Measurements from ENCODE around the gene GMPPA. TPM values are rescaled to one million over a fixed set of nuclear protein-coding genes. Genes with fewer than 3 reads are reported as not detected.

Gene GMPPA
- polyA plus RNA-seq, 1 donor (not counting 4 experiments of a cell fraction or from before 2014, with no cell fraction given), result 50.6 TPM

DNA sequence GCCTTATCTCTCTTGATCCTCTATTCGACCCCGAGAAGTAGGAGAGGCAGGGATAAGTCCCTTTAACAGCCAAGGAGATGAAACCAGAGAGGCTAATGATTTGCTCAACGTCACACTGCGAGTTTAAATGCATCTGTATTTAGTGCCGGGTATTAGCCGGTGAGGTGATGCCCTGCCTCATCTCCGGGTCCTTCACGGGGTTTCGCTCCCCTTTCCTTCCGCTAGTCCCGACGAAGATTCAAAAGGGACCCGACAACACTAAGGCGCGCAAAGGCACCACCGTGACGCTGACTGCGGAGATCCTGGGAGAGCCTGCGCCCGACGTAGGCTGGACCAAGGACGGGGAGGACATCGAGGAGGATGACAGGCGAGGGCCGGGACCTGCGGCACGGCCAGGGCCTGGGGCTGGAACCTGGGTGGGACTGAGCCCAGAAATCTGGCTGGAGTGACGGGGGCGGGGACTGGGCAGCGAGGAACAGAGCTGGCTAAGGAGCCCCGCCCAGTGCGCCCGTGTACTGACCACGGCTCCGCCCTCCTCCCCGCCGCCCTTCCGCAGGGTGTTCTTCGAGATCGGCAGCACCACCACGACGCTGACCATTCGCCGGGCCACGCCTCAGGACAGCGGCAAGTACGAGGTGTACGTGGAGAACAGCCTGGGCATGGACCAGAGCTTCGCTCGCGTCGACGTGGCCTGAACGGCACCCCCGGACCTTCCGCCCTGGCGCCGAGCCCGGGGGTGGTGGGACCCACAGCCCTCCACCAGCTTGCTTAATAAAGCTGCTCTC lies 1.0 kb upstream of the GMPPA start:
- Histone ChIP-seq H3K36me3 (ENCODE audit: control insufficient read depth in 2 of 2, extremely low read depth in 1 of 2, insufficient read depth in 2 of 2, low read length in 2 of 2) (no peaks in the 10 kb centered on the region), H3K27ac (ENCODE audit: control insufficient read depth, insufficient read depth, low read length) (no peak overlapping the region), H3K27me3 (ENCODE audit: control insufficient read depth, extremely low read depth, insufficient read depth, low read length) (peaks cover 50% of the 10 kb centered on the region), H4K20me1 (ENCODE audit: control insufficient read depth, extremely low read depth, insufficient read depth, low read length) (peaks cover 3% of the 10 kb centered on the region), H3K9me1 (ENCODE audit: control insufficient read depth, extremely low read depth, insufficient read depth, low read length) (no peaks in the 10 kb centered on the region), H3K9ac (ENCODE audit: control insufficient read depth, extremely low read depth, insufficient read depth, low read length) (peak overlapping the region; percentile 89), H2AFZ (ENCODE audit: control insufficient read depth, low read length) (peak overlapping the region; percentile 85), H3K4me2 (ENCODE audit: control insufficient read depth, extremely low read depth, insufficient read depth, low read depth, low read length) (peak overlapping the region; percentile 98), H3K79me2 (ENCODE audit: control insufficient read depth, insufficient read depth, low read length) (peaks cover 7% of the 10 kb centered on the region), H3K4me3 (ENCODE audit: control insufficient read depth in 2 of 3, extremely low read depth in 1 of 3, insufficient read depth in 2 of 3, low read depth in 1 of 3, low read length in 3 of 3) (peak overlapping the region; percentile 62 to 83 (median 80)), H3K9me3 (ENCODE audit: control insufficient read depth, low read depth, low read length) (no peaks in the 10 kb centered on the region), H3K4me1 (ENCODE audit: control insufficient read depth, extremely low read depth, insufficient read depth, low read length) (peaks cover 15% of the 10 kb centered on the region)
- DNase-seq (ENCODE audit: low read depth, low spot score), result no peak
- TF ChIP-seq, protein P1, sequence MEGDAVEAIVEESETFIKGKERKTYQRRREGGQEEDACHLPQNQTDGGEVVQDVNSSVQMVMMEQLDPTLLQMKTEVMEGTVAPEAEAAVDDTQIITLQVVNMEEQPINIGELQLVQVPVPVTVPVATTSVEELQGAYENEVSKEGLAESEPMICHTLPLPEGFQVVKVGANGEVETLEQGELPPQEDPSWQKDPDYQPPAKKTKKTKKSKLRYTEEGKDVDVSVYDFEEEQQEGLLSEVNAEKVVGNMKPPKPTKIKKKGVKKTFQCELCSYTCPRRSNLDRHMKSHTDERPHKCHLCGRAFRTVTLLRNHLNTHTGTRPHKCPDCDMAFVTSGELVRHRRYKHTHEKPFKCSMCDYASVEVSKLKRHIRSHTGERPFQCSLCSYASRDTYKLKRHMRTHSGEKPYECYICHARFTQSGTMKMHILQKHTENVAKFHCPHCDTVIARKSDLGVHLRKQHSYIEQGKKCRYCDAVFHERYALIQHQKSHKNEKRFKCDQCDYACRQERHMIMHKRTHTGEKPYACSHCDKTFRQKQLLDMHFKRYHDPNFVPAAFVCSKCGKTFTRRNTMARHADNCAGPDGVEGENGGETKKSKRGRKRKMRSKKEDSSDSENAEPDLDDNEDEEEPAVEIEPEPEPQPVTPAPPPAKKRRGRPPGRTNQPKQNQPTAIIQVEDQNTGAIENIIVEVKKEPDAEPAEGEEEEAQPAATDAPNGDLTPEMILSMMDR (optimal IDR thresholded peaks at IDR 0.05 in 1 of 3, IDR thresholded peaks at IDR 0.05 in 1 of 3, conservative IDR thresholded peaks at IDR 0.05 in 1 of 3; ENCODE audit: extremely low read depth in 1 of 3, insufficient read depth in 2 of 3, low read length in 3 of 3), result no peak
- peak; percentile 81 for TF ChIP-seq EZH2 (IDR thresholded peaks at IDR 0.05; ENCODE audit: low read length)
- no peak for FAIRE-seq
- dilution Hi-C loops (cut with MboI; ENCODE audit: extremely low pct_ligation_motif_present, low sequenced_read_pairs), result no loop called here

DNA sequence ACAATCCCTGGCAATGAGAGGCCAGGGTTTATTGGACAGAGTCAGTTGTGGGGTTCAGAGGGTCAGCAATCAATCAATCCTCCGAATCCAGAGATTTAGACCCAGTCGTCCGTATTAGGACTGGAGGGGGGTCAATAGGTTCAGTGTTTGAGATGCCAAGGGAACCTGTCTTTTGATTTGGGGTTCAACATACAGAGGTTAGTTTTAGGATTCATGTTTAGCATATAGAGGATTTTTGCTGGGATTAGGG lies 292 bp downstream of the GMPPA start:
- no peak for FAIRE-seq

More for the DNA sequence above, 292 bp downstream of the GMPPA start:
- Histone ChIP-seq H3K79me2 (ENCODE audit: control insufficient read depth, insufficient read depth, low read length) (peaks cover 7% of the 10 kb centered on the region), H3K9me3 (ENCODE audit: control insufficient read depth, low read depth, low read length) (no peaks in the 10 kb centered on the region), H3K27ac (ENCODE audit: control insufficient read depth, insufficient read depth, low read length) (peak overlapping the region; percentile 79), H3K4me1 (ENCODE audit: control insufficient read depth, extremely low read depth, insufficient read depth, low read length) (peaks cover 15% of the 10 kb centered on the region), H2AFZ (ENCODE audit: control insufficient read depth, low read length) (peak overlapping the region; percentile 70), H3K4me2 (ENCODE audit: control insufficient read depth, extremely low read depth, insufficient read depth, low read depth, low read length) (peak overlapping the region; percentile 98), H3K9me1 (ENCODE audit: control insufficient read depth, extremely low read depth, insufficient read depth, low read length) (no peaks in the 10 kb centered on the region), H3K9ac (ENCODE audit: control insufficient read depth, extremely low read depth, insufficient read depth, low read length) (peak overlapping the region; percentile 89), H3K27me3 (ENCODE audit: control insufficient read depth, extremely low read depth, insufficient read depth, low read length) (peaks cover 44% of the 10 kb centered on the region), H3K4me3 (ENCODE audit: control insufficient read depth in 2 of 3, extremely low read depth in 1 of 3, insufficient read depth in 2 of 3, low read depth in 1 of 3, low read length in 3 of 3) (peak overlapping the region; percentile 62 to 83 (median 80)), H3K36me3 (ENCODE audit: control insufficient read depth in 2 of 2, extremely low read depth in 1 of 2, insufficient read depth in 2 of 2, low read length in 2 of 2) (peaks cover 0 to 3% of the 10 kb centered on the region in 2 experiments), H4K20me1 (ENCODE audit: control insufficient read depth, extremely low read depth, insufficient read depth, low read length) (peaks cover 3% of the 10 kb centered on the region)
- dilution Hi-C loops (cut with MboI; ENCODE audit: extremely low pct_ligation_motif_present, low sequenced_read_pairs), result no loop called here
- TF ChIP-seq, protein P1 (optimal IDR thresholded peaks at IDR 0.05 in 1 of 3, IDR thresholded peaks at IDR 0.05 in 1 of 3, conservative IDR thresholded peaks at IDR 0.05 in 1 of 3; ENCODE audit: extremely low read depth in 1 of 3, insufficient read depth in 2 of 3, low read length in 3 of 3), result no peak
- no peak for TF ChIP-seq EZH2 (IDR thresholded peaks at IDR 0.05; ENCODE audit: low read length)
- no peak for DNase-seq (ENCODE audit: low read depth, low spot score)
